GM19324 (cell line): Measurements from ENCODE around the gene PGPEP1.
"Not testable (repeated sequence)": the region's sequence is repeated elsewhere in the genome, so short reads cannot be mapped to it uniquely, and the experiment has no call there.

Experiments used
- ATAC-seq: cut with Tn5 transposase; IDR thresholded peaks from one replicate; pipeline ENCODE4 v1.9.1; 2021; ENCODE audit warnings: mild to moderate bottlenecking, moderate library complexity; ENCODE audit not compliant: unreplicated experiment, low FRiP score

PGPEP1 gene

DNA sequence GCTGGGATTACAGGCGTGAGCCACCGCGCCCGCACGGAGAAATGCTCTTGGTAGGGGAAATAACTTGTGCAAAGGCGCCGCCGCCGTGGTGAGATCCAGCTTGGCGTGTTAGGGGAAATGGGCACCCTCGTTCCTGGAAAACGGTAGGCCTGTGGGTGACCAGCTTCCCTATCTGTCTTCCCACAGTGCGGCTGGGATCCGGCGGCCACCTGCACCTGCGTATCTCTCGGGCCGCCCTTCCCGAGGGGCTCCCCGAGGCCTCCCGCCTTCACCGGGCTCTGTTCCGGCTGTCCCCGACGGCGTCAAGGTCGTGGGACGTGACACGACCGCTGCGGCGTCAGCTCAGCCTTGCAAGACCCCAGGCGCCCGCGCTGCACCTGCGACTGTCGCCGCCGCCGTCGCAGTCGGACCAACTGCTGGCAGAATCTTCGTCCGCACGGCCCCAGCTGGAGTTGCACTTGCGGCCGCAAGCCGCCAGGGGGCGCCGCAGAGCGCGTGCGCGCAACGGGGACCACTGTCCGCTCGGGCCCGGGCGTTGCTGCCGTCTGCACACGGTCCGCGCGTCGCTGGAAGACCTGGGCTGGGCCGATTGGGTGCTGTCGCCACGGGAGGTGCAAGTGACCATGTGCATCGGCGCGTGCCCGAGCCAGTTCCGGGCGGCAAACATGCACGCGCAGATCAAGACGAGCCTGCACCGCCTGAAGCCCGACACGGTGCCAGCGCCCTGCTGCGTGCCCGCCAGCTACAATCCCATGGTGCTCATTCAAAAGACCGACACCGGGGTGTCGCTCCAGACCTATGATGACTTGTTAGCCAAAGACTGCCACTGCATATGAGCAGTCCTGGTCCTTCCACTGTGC is 47.9 kb downstream of the PGPEP1 start:
- ATAC-seq: peak; percentile 67

DNA sequence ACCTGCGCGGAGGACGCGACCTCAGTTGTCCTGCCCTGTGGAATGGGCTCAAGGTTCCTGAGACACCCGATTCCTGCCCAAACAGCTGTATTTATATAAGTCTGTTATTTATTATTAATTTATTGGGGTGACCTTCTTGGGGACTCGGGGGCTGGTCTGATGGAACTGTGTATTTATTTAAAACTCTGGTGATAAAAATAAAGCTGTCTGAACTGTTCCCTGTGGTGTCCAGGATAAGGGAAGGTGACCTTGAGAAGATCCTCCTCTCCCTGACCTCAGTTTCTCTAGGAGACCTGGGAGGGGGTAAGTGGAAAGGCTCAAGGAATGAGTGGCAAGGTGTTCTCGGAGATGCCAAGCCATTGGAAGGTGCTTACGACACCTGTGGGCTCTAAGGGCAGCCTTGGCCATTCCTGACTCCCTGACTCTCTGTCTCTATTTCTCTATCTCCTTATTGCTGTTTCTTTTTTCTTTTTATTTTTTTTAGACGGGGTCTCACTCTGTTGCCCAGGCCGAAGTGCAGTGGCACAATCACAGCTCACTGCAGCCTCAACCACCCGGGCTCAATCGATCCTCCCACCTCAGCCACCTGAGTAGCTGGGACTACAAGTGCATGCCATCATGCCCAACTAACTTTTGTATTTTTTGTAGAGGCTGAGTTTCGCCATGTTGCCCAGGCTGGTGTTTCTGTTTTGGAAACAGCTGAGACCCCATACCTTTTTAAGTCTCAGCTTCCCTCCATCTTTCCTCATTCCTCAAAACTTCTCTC is 48.7 kb downstream of the PGPEP1 start:
- ATAC-seq: no peak

DNA sequence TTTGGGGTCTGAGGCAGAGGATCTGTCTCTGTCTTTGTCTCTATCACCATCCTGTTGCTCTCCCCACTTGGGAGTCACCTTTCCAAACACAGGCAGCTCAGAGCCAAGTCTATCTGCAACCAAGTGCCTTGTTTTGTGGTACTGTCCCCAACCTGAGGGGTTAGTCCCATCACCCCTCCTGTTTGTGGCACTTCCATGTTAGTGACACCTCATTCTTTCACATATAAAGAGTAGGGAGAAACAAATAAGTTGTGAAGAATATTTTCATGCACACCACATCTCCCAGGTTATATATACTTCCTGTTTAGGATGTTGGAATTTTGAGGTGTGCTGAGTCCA is 49.3 kb downstream of the PGPEP1 start:
- ATAC-seq: no peak

DNA sequence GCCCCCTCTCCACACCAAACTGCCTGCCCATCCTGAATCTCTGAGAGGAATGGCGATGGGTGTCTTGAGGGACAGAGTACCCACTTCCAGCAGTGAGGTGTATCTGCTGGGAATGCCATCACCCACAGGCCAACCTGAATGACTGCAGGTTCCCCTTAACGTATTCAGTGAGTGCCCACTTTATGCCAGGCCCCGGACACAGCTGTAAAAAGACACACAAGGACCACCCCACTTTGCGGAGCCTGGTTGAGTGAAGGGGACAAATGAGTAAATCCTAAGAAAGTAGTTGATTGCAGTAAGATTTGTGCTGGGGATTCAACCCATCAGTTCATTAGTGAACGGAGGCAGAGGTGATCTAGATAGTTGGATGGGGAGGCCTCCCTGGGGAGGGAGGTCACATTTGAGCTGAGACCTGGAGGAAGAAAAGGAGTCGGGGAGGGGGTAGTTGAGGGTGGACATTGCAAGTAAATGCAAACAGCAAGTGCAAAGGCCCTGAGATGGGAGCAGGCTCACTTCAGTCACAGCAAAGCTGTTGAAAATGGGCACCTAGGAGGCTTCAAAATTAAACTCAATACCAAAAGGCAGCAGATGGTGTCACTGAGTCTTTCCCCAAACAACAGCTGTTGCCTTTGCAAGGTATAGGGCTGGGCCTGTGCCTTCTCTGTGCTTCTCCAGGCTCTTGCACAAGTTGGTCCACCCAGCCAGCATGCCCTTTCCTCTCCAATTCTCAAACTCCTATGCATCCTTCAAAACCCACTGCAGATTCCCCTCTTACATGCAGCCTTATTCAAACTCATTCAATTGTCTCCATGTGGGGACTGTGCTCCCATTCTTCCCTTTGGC is 49.9 kb downstream of the PGPEP1 start:
- ATAC-seq: no peak

DNA sequence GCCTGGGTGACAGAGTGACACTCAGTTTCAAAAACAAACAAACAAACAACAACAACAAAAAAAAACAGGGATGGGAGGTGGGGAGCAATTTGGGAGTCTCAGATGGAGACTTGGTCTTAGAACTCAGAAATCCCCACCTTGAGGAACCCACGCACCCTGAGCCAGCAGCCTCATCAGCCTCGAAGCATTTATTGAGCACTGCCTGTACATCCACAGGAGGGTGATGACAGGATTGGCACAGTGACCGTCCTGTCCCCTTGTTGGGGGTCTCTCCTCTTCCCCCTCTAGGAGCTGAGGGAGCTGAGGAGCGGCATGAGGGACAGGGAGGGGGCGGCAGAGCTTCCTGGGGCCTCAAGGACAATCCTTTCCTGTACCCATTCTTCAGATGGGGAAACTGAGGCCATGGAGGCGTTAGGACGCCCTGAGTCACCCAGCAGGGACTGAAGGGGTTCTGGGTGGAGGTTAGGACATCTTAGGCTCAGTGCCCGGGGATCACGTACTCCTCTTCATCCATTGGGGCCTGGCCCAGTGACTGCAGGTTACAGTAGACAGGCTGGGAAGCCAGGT is 51.2 kb downstream of the PGPEP1 start:
- ATAC-seq: no peak

DNA sequence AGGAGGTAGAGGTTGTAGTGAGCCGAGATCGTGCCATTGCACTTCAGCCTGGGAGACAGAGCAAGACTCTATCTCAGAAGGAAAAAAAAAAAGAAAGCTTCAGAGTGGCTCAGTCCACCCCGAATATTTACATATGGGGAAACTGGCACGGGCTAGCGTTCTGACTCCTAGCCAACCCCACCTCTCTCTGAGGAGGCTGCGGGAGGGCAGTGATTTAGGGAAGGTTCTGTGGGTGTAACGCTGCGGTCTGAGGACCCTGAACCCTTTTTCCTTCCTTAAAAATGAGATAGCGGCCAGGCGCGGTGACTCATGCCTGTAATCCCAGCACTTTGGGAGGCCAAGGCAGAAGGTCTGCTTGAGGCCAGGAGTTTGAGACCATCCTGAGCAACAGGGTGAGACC is 52.0 kb downstream of the PGPEP1 start:
- ATAC-seq: no peak

DNA sequence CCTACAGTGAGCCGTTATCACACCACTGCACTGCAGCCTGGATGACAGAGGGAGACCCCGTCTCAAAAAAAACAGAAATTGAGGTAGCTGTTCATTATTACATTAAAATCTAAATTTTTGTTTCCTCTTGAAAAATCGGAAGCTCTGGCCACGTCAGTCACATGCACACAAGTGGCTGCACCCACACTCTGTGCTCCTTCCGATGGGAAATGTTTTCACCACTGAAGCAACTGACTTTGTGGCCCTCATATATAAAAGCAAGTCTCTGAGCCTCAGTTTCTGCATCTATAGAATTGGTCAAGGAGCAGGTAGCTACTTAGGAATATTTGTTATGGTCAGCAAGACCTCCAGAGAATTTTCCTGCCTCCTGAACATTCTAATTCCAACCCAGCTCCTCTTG is 52.5 kb downstream of the PGPEP1 start:
- ATAC-seq: no peak

DNA sequence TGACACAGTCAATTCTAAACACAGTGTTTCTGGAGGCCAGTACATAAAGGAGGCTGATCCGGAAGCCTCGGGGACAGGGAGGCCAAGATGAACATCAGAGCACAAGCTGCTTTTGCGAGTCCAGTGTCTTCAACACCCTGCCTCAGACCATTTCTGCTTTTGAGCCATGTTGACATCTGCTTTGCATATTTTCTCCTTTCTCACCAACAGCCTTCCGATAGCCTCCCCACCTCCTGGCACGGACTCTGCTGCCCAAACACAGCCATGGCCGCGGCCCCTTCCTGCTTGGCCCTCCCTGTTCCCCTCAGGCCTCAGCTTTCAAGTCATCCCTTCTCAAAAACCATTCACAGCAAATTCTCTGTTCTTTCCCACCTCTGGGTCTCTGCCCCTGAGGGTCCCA is 53.4 kb downstream of the PGPEP1 start:
- no peak for ATAC-seq

DNA sequence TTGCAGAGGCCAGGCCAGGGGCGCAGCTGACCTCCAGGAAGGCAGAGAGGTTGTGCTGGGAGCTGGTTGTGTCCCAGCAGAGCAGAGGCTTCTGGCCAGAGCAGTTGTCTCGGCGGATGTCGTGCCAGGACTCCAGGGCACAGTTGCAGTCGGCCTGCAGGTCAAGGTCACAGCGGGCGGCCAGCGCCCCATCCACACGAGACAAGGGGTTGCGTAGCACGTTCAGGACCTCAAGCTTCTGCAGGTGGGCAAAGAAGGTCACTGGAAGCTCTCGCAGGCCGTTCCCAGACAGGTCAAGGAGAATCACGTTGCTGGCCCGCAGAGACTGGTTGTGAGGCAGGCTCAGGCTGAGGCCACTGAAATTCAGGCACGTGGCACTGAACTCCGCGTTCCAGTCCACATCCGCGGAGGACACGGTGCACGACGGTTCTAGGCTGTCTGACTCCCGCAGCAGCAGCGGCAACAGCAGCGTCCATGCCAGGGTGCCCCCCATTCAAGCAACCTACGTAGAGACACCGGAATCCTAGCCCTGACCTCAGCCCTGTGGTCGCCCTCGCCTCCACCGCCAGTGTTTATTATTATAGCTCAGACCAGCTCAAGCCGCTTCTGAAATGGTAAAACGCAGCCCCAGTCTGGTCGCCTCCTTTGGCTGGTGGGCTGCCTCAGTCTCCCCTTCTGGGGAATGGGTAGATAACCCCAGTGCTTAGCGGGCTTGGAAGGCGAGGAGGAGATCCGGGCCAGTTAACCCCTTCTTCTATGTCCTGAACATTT is 56.3 kb downstream of the PGPEP1 start:
- ATAC-seq: no peak

DNA sequence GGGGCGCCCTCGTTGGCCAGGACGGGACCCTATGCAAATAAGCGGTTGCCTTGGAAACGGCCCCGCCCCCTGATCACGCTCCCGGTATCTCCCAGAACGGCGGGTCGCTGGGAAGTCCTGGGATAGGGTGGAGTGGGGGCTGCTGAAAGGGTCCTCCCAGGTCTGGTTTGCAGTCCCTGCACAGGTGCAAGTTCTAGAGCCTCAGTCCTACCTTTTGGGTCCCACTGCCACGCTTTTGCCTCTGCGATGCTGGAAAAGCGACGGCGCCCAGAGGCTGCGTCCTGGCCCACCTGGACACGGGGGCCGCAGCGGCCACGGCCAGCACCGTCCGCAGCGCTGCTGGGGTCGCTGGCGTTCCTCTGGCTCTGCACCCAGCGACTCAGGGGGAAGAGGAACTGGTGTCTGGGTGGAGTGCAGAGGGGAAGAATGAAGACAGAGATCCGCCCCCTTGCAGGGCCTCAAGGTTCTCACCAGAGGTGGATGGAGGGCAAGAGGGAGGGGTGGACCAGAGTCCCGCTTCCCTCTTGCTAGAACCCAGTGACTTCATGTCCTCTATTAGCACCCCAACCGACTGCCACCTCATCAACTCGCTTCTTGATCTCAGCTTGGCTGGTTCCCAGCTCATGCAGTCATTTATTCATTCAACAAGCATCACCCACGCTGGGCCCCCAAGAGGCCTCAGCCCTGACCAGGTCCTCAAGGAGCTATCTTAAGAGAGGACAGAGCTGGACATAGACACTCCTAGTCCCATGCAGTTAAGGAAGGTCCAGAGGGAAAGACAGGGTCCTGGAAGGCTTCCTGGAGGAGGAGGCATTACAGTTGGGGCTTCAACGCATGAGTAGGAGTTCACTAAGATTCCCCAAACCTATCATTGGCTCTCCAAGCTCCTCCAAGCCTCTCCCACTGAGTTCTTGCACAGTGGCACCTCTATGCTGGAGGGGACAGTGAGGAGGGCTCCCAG is 57.1 kb downstream of the PGPEP1 start, which contains the start of gene LRRC25:
Gene LRRC25 (minus strand): TSS at position 381 of the 961 bp plus-strand sequence. CDS start 659 bp downstream, outside the sequence.
- no peak for ATAC-seq

DNA sequence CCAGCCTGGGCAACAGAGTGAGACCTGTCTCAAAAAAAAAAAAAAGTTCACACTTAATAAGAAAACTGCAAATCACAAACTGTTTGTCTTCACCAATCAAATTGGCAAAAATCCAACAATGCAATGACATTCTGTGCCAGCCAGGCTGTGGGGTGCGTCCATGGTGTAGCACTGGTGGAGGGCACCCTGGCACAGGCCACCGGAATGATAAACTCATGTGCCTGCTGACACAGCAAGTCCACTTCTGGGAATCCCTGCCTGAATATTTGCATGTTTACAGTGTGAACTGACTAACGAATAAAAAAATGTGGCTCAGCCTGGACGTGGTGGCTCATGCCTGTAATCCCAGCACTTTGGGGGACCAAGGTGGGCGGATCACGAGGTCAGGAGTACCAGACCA is 58.6 kb downstream of the PGPEP1 start:
- no peak for ATAC-seq

DNA sequence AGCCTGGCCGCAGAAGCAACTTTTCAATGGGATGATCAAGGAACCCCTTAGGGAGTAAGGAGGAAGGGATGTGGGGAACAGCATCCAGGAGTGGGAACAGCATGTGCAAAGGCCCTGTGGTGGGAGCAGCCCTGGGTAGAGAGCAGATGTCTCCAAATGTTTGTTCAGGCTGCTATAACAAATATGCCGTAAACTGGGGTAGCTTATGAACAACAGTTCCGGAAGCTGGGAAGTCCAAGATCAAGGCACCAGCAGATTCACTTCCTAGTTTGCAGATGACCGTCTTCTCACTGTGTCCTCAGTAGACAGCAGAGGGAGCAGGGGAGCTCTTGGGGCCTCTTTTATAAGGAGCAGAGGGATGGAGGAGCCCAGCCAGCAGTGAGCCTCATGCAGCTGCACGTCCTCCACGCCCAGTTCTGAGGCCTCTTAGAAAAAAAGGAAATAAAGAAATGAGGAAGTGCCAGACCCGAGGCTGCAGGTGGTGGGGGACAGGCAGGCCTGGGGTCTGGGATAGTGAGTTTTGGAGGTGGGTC is 61.2 kb downstream of the PGPEP1 start:
- ATAC-seq: no peak

DNA sequence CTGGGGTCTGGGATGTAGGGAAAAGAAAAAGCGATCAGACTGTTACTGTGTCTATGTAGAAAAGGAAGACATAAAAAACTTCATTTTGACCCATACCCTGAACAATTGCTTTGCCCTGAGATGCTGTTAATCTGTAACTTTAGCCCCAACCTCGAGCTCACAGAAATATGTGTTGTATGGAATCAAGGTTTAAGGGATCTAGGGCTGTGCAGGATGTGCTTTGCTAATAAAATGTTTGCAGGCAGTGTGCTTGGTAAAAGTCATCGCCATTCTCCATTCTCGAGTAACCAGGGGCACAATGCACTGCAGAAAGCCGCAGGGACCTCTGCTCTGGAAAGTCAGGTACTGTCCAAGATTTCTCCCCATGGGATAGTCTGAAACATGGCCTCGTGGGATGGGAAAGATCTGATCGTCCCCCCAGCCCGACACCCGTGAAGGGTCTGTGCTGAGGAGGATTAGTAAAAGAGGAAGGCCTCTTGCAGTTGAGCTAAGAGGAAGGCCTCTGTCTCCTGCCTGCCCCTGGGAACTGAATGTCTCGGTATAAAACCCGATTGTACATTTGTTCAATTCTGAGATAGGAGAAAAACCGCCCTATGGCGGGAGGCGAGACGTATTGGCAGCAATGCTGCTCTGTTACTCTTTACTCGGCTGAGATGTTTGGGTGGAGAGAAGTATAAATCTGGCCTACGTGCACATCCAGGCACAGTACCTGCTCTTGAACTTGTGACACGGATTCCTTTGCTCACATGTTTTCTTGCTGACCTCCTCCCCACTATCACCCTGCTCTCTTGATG is 62.3 kb downstream of the PGPEP1 start:
- ATAC-seq: not testable (repeated sequence)

DNA sequence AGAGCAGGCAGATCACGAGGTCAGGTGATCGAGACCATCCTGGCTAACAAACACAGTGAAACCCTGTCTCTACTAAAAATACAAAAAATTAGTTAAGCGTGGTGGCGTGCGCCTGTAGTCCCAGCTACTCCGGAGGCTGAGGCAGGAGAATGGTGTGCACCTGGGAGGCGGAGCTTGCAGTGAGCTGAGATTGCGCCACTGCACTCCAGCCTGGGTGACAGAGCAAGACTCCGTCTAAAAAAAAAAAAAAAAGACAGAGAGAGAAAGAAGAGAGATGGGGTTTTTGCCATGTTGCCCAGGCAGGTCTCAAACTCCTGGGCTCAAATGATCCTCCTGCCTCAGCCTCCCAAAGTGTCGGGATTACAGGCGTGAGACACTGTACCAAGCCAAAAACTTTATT is 65.4 kb downstream of the PGPEP1 start:
- not testable (repeated sequence) for ATAC-seq

DNA sequence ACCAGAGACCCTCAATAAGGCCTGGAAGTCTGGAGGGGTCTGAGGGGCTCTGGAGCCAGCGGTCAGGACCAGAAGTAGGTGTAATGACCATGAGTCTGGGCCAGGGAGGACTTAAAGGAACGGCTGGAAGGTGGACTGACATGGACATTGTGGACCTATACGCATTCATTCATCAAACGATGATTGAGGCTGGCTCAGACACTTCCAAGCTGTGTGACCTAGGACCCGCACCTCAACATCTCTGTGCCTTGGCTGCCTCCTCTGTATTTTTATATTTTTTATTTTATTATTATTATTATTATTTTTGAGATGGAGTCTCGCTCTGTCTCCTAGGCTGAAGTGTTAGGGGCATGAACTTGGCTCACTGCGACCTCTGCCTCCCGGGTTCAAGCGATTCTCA is 66.4 kb downstream of the PGPEP1 start:
- ATAC-seq: no peak

DNA sequence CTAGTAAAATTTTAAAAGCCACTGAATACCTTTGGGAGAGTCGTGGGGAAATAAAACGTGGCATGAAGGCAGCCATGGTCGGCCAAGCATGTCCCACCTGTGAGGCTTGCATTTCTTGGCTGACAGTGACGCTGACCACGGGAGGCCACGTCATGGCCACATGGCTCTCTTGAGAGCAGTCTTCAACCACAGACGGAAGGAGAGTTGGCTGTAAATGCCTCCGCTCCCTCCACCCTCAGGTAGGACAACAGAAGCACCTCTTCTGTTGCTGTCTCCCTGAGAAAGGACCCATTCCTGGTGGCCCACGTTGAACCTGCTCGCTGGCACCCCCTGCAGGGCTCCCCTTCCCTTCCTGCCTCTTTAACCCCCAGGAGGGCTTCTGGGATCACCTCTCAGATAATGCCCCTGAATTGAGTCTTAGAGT is 67.7 kb downstream of the PGPEP1 start:
- ATAC-seq: no peak

DNA sequence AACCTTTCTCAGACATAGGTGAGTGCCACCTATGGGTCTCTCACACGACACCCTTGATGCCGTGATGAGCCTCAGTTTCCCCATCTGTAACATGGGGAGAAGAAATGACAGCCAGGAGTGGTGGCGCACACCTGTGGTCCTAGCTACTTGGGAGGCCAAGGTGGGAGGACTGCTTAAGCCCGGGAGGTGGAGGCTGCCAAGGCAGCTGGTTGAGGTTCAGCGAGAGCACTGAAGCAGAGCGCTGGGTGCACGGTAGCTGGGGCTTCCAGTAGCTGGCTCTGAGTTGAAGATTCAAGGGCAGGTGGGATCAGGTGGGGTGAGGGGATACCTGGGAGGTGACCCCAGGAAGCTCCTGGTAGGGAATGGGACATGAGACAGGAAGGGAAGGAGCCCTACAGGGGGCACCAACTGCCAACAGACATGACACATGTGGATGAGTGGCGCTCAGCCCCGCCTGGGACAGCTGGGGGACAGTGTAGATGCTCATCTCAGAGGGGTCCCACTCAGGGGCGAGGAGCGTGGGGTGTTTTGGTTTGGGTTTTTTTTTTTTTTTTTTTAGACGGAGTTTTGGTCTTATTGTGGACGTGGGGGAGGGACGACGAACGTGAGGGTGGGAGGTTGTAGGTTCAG is 72.3 kb downstream of the PGPEP1 start:
- ATAC-seq: no peak
